Measurements from ENCODE around the gene RGL3.

- TF ChIP-seq, protein P1, sequence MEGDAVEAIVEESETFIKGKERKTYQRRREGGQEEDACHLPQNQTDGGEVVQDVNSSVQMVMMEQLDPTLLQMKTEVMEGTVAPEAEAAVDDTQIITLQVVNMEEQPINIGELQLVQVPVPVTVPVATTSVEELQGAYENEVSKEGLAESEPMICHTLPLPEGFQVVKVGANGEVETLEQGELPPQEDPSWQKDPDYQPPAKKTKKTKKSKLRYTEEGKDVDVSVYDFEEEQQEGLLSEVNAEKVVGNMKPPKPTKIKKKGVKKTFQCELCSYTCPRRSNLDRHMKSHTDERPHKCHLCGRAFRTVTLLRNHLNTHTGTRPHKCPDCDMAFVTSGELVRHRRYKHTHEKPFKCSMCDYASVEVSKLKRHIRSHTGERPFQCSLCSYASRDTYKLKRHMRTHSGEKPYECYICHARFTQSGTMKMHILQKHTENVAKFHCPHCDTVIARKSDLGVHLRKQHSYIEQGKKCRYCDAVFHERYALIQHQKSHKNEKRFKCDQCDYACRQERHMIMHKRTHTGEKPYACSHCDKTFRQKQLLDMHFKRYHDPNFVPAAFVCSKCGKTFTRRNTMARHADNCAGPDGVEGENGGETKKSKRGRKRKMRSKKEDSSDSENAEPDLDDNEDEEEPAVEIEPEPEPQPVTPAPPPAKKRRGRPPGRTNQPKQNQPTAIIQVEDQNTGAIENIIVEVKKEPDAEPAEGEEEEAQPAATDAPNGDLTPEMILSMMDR (IDR thresholded peaks at IDR 0.05), result no peak
- no peak for TF ChIP-seq POLR2AphosphoS5 (IDR thresholded peaks at IDR 0.05; ENCODE audit: low read depth, low read length)
These were observed 39.3 kb upstream of the RGL3 start for GRCh38 chr19:11458236-11458900.
